Kidney (tissue), 14 donors: ENCODE results near the gene LCLAT1. TPM values are rescaled to one million over a fixed set of nuclear protein-coding genes. Genes with fewer than 3 reads are reported as not detected.

ENCODE experiments used
- DNase-seq, 5 donors: peaks; one replicate each; pipeline ENCODE4 v3.0.0-alpha.2; 2013 to 2020
- FAIRE-seq: peaks from 2 replicates; lab custom pipeline; 2012; peaks lifted over from hg19 to GRCh38; lab: Jason Lieb, UNC
- H3K27ac ChIP-seq, 2 donors: one replicate each; pipeline ENCODE4 v1.7.0; 2013; ENCODE audit warnings: low read depth in 2 of 2, low read length in 2 of 2, inconsistent platforms in 1 of 2
- H3K27me3 ChIP-seq: one replicate; pipeline ENCODE4 v1.7.1; 2013; ENCODE audit warnings: low read length, inconsistent platforms; ENCODE audit not compliant: control insufficient read depth, insufficient read depth
- H3K36me3 ChIP-seq, 3 donors: one replicate each; pipeline versions ENCODE4 v1.7.0 to v1.7.1; 2013; ENCODE audit warnings: low read length in 3 of 3, control low read depth in 1 of 3, inconsistent platforms in 1 of 3; ENCODE audit not compliant: insufficient read depth in 3 of 3, control insufficient read depth in 2 of 3
- H3K4me1 ChIP-seq, 3 donors: one replicate each; pipeline versions ENCODE4 v1.7.0 to v1.7.1; 2013; ENCODE audit warnings: low read length in 3 of 3, inconsistent platforms in 1 of 3, low read depth in 1 of 3; ENCODE audit not compliant: control insufficient read depth in 2 of 3, insufficient read depth in 2 of 3
- H3K4me3 ChIP-seq, 3 donors: one replicate each; pipeline versions ENCODE4 v1.7.0 to v1.8.1; 2013; ENCODE audit warnings: low read length in 3 of 3, control low read depth in 1 of 3, inconsistent platforms in 1 of 3
- H3K9ac ChIP-seq, 3 donors: one replicate each; pipeline versions ENCODE4 v1.7.0 to v1.7.1; 2013; ENCODE audit warnings: low read length in 3 of 3, control low read depth in 1 of 3, inconsistent platforms in 1 of 3
- H3K9me3 ChIP-seq, 3 donors: one replicate each; pipeline versions ENCODE4 v1.7.0 to v1.7.1; 2013; ENCODE audit warnings: low read length in 3 of 3, control low read depth in 1 of 3, inconsistent platforms in 1 of 3; ENCODE audit not compliant: control insufficient read depth in 2 of 3, insufficient read depth in 1 of 3
- CTCF ChIP-seq: IDR thresholded peaks from 3 replicates; pipeline ENCODE4 v1.5.1; 2012; ENCODE audit warnings: mild to moderate bottlenecking, moderate library complexity, borderline replicate concordance; ENCODE audit not compliant: insufficient read depth; ENCODE audit errors: extremely low read depth
- intact Hi-C: fragments of 100-400 bp; cut with DNase I; formaldehyde crosslinking; loops from one replicate; pipeline ENCODE4 v1.11.1; 2022
- polyA plus RNA-seq: library from polyadenylated mRNA; stranded (reverse); fragments of 350-450 nt; fragmentation: Illumina TruSeq; extraction: RNeasy Lipid Tissue Mini Kit (QIAGEN cat#74804); gene quantifications from one replicate; pipeline ENCODE4 v1.2.3, GENCODE V29; 2014; ENCODE audit warnings: low read depth, low replicate concordance; ENCODE audit not compliant: insufficient read depth
- total RNA-seq: library from RNA; stranded (reverse); fragmentation: NEBNext Ultra II Directional; extraction: Animal tissue kit (Norgen Biotek cat#: 25700); gene quantifications from one replicate; pipeline ENCODE4 v1.2.1, GENCODE V29; 2021
- donor health status: control.
- donor health status: control.
- donor health status: control.
- donor health status: control.
- donor health status: control.
- donor health status: DM: yes; HTN: yes; CAD: no.
- donor health status: Normal renal cell carcinoma (clear cell type).

LCLAT1 gene
- total and polyA plus RNA-seq, 2 donors from 2014 or later: 5.6 to 19.4 TPM

DNA sequence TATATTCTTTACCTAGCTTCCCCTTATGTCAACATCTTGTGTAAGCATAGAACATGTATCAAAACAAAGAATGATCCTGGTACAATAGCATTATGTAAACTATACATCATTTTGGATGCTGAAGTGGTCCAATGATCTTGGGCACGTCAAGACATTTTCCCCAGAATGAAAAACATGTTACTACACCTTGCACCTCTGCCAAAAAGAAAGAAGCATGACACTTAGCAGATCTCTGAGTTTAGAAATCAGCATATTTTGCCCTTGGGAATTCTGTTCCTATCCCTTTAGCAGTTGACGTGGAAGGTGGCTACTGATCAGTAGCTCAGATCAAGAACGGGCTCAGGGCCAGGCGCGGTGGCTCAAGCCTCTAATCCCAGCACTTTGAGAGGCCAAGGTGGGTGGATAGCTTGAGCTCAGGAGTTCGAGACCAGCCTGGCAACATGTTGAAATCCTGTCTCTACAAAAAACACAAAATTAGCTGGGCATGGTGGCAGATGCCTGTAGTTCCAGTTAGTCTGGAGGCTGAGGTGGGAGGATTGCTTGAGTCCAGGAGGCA, 1.7 kb upstream of the LCLAT1 start:
- Histone ChIP-seq H3K9me3 (no peaks in the 10 kb centered on the region), H3K36me3 (no peaks in the 10 kb centered on the region), H3K4me3 (no peak overlapping the region), H3K9ac (no peak overlapping the region), H3K4me1 (peaks cover 2 to 4% (median 3%) of the 10 kb centered on the region in 3 donors), H3K27ac (no peak overlapping the region), H3K27me3 (no peaks in the 10 kb centered on the region)
- TF ChIP-seq CTCF: no peak
- no peak for DNase-seq
- FAIRE-seq: no peak
- intact Hi-C loops: no loop called here

GRCh38 chr2:30446602-30447148, 371 bp upstream of the LCLAT1 start:
- FAIRE-seq: no peak

DNA sequence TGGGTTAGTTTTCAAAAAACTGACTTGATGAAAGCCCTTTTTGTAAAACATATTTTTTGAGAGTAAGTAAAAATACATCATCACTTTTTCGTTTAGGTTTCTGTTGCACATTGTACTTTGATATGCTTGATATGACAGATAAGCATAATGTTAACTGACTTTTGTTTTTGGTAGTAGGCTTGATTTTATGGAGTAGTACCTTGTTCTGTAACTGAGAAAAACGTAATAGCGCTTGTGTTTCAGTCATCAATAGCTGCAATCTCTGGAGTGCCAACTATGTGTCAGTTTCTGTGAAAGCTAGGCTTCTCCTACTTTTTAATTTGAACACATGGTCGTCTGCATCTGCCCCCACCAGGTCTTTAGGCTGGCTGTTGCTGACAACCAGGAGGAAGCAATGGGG, 1.3 kb downstream of the LCLAT1 start:
- H3K36me3 ChIP-seq: no peaks in the 10 kb centered on the region
- peak overlapping the region in 2 of 3 donors; percentile 68 to 86 for H3K4me3 ChIP-seq
- H3K9me3 ChIP-seq: no peaks in the 10 kb centered on the region
- H3K4me1 ChIP-seq: peaks cover 2 to 4% (median 3%) of the 10 kb centered on the region in 3 donors
- H3K27me3 ChIP-seq: no peaks in the 10 kb centered on the region
- no peak for DNase-seq
- no peak overlapping the region for H3K27ac ChIP-seq
- intact Hi-C loops: no loop called here
- FAIRE-seq: no peak
- TF ChIP-seq CTCF: no peak
- peak overlapping the region in 2 of 3 donors; percentile 58 to 76 for H3K9ac ChIP-seq

More at GRCh38 chr2:30446602-30447148, 371 bp upstream of the LCLAT1 start:
- Histone ChIP-seq H3K9ac (peak overlapping the region; percentile 45 to 76 (median 58)), H3K27ac (peak overlapping the region; percentile 62 to 85), H3K36me3 (no peaks in the 10 kb centered on the region), H3K9me3 (no peaks in the 10 kb centered on the region), H3K4me1 (peaks cover 2 to 4% (median 3%) of the 10 kb centered on the region in 3 donors), H3K27me3 (no peaks in the 10 kb centered on the region), H3K4me3 (peak overlapping the region; percentile 68 to 86 (median 76))
- DNase-seq: peak in 1 of 5 donors; percentile 36
- no peak for TF ChIP-seq CTCF
- intact Hi-C loops: no loop called here
